ENCODE data around the gene RBM12.

The RBM12 gene

DNA sequence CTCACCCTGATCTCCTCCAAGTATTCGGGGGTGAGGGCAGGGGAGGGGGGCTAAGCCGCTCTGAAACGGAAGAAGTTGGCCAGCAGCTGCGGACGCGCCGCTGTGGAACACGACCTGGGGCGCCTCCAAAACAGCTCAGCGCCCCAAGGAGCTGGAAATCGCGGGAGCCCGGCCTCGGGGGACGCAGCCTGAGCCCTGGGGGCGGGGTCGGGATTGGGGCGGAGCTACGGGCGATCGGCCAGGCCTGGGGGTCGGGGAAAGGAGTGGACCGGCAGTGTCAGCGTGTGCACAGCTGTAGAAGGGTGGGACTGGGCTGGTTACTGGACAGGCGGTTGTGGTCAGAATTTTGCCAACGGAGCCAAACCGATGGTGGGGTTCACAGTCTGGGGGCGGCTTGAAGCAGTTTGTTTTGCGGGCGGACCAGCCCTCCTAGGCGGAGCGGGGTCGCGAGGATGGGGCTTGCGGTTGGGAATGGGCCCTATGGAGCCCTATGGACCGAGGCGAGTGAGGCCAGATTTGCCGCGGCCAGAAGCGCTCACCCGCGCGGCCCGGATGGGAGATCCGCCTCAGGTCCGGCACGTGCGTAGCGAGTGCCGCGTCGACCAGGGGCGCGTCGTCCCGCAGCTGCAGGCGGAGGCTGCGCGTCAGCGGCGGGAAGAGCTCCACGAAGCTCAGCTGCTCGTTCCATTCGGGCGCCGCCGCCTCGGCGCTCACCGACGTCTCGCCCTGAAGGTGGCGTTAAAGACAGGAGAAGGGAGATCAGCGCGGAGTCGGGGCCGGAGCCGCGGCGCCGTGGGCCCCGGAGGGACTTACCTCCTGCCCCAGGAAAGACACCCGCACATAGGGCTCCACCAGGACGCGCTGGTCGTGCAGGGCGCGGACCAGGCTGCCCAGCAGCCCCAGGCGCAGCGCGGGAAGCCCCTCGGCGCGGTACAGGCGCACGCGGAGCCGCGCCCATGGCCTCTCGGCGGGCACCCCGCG is 63.4 kb downstream of the RBM12 start:
- TF ChIP-seq CEBPB (IDR thresholded peaks at IDR 0.05) = no peak
- TF ChIP-seq, protein P1, sequence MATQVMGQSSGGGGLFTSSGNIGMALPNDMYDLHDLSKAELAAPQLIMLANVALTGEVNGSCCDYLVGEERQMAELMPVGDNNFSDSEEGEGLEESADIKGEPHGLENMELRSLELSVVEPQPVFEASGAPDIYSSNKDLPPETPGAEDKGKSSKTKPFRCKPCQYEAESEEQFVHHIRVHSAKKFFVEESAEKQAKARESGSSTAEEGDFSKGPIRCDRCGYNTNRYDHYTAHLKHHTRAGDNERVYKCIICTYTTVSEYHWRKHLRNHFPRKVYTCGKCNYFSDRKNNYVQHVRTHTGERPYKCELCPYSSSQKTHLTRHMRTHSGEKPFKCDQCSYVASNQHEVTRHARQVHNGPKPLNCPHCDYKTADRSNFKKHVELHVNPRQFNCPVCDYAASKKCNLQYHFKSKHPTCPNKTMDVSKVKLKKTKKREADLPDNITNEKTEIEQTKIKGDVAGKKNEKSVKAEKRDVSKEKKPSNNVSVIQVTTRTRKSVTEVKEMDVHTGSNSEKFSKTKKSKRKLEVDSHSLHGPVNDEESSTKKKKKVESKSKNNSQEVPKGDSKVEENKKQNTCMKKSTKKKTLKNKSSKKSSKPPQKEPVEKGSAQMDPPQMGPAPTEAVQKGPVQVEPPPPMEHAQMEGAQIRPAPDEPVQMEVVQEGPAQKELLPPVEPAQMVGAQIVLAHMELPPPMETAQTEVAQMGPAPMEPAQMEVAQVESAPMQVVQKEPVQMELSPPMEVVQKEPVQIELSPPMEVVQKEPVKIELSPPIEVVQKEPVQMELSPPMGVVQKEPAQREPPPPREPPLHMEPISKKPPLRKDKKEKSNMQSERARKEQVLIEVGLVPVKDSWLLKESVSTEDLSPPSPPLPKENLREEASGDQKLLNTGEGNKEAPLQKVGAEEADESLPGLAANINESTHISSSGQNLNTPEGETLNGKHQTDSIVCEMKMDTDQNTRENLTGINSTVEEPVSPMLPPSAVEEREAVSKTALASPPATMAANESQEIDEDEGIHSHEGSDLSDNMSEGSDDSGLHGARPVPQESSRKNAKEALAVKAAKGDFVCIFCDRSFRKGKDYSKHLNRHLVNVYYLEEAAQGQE (IDR thresholded peaks at IDR 0.05; ENCODE audit: low read depth) = no peak
- TF ChIP-seq RAD21 (IDR thresholded peaks at IDR 0.05; ENCODE audit: low read depth) = no peak
- TF ChIP-seq ZBTB7A (IDR thresholded peaks at IDR 0.05; ENCODE audit: low read depth) = no peak
- TF ChIP-seq NFIC (IDR thresholded peaks at IDR 0.05) = no peak
- TF ChIP-seq YY1 (IDR thresholded peaks at IDR 0.05; ENCODE audit: low read depth) = no peak
- TF ChIP-seq, protein P2, sequence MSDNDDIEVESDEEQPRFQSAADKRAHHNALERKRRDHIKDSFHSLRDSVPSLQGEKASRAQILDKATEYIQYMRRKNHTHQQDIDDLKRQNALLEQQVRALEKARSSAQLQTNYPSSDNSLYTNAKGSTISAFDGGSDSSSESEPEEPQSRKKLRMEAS (IDR thresholded peaks at IDR 0.05) = peak; percentile 83
- no peak for TF ChIP-seq TAF1 (IDR thresholded peaks at IDR 0.05; ENCODE audit: low read depth)

DNA sequence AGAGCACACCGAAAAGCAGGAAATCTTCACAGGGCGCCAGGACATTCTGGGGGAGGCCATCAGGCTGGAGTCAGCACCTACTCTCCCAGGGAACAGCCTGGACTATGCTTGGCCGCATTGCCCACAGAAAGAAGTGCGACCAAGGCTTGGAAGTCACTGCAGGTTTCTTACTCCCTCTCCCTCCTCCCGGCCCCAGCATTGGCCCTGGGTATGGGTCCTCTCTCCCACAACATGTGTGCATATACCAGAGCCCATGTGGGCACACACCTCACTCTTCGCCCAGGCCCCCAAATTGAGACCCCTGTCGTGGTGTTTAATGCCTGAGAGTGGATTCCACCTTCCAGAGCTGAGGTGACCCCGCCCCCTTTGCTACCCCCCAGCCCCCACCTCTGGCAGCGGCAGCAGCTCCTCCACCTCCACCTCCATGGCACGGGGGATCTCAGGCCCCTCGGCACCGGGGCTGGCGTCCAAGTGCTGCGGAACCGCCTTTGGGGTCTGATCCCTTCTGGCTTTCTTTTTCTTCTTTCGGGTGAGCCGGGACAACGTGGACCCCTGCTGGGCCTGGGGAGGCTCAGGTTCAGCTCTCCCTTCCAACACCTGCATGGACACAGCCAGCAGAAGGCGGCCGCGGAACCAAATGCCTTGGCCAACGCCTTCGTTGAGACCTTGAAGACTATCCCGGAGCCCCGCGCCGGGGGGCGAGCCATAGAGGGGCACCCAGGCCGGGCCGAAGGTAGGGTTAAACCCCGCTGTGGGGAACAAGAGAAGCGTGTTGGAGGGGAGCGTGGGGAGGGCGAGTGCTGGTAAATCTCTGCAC is 64.3 kb downstream of the RBM12 start:
- no peak for TF ChIP-seq ZBTB7A (IDR thresholded peaks at IDR 0.05; ENCODE audit: low read depth)
- no peak for TF ChIP-seq NFIC (IDR thresholded peaks at IDR 0.05)
- TF ChIP-seq EGR1 (IDR thresholded peaks at IDR 0.05) = no peak
- TF ChIP-seq, protein P3, sequence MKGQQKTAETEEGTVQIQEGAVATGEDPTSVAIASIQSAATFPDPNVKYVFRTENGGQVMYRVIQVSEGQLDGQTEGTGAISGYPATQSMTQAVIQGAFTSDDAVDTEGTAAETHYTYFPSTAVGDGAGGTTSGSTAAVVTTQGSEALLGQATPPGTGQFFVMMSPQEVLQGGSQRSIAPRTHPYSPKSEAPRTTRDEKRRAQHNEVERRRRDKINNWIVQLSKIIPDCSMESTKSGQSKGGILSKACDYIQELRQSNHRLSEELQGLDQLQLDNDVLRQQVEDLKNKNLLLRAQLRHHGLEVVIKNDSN (IDR thresholded peaks at IDR 0.05) = no peak
- no peak for TF ChIP-seq TEAD4 (IDR thresholded peaks at IDR 0.05)
- TF ChIP-seq, protein P2 (IDR thresholded peaks at IDR 0.05) = no peak
- TF ChIP-seq CREB1 (IDR thresholded peaks at IDR 0.05; ENCODE audit: low read depth) = no peak
- no peak for TF ChIP-seq YY1 (IDR thresholded peaks at IDR 0.05; ENCODE audit: low read depth)

DNA sequence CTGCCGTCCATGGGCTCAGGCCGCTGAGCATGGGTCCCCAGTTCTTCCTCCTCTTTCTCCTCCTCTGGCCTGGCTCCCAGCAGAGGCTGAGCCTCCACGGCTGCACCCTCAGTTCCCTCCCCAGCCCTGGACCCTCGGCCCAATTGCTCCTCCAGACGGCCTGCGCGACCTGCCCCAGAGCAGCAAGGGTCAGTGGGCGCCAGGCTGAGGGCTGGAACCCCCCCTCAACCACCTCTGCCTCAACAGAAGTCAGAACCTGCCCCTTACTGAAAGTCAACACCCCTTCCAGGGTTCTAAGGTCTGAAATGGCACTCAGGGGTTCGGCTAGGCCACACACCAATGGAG is 65.0 kb downstream of the RBM12 start:
- TF ChIP-seq RAD21 (IDR thresholded peaks at IDR 0.05; ENCODE audit: low read depth) = no peak
- TF ChIP-seq, protein P1 (IDR thresholded peaks at IDR 0.05; ENCODE audit: low read depth) = no peak
- TF ChIP-seq TAF1 (IDR thresholded peaks at IDR 0.05; ENCODE audit: low read depth) = no peak
- TF ChIP-seq EP300 (IDR thresholded peaks at IDR 0.05; ENCODE audit: borderline replicate concordance) = no peak
- TF ChIP-seq, protein P3 (IDR thresholded peaks at IDR 0.05) = no peak
- no peak for TF ChIP-seq CREB1 (IDR thresholded peaks at IDR 0.05; ENCODE audit: low read depth)
- TF ChIP-seq NFIC (IDR thresholded peaks at IDR 0.05) = no peak
- no peak for TF ChIP-seq CEBPB (IDR thresholded peaks at IDR 0.05)

Measured in Ishikawa (cell line).